WI38 (cell line): ENCODE results near the gene GNA15.

Source experiments
- H3K4me3 ChIP-seq: 2 replicates; pipeline ENCODE4 v1.5.1; 2011; ENCODE audit warnings: low read depth, mild to moderate bottlenecking, control low read depth, low read length
- TF ChIP-seq, protein P1 (sequence below): IDR thresholded peaks from 2 replicates; pipeline ENCODE4 v1.5.1; 2012; ENCODE audit warnings: low read depth, mild to moderate bottlenecking, control low read depth, low read length

The GNA15 gene

GRCh38 chr19:3208317-3209207, 72.7 kb downstream of the GNA15 start:
- TF ChIP-seq, protein P1, sequence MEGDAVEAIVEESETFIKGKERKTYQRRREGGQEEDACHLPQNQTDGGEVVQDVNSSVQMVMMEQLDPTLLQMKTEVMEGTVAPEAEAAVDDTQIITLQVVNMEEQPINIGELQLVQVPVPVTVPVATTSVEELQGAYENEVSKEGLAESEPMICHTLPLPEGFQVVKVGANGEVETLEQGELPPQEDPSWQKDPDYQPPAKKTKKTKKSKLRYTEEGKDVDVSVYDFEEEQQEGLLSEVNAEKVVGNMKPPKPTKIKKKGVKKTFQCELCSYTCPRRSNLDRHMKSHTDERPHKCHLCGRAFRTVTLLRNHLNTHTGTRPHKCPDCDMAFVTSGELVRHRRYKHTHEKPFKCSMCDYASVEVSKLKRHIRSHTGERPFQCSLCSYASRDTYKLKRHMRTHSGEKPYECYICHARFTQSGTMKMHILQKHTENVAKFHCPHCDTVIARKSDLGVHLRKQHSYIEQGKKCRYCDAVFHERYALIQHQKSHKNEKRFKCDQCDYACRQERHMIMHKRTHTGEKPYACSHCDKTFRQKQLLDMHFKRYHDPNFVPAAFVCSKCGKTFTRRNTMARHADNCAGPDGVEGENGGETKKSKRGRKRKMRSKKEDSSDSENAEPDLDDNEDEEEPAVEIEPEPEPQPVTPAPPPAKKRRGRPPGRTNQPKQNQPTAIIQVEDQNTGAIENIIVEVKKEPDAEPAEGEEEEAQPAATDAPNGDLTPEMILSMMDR: no peak
- no peak overlapping the region for H3K4me3 ChIP-seq

- TF ChIP-seq, protein P1: peak; percentile 67
- H3K4me3 ChIP-seq: no peak overlapping the region
Measured at GRCh38 chr19:3210347-3211017, 74.6 kb downstream of the GNA15 start.

- H3K4me3 ChIP-seq: no peak overlapping the region
- TF ChIP-seq, protein P1: no peak
Measured at GRCh38 chr19:3211191-3211590, 75.4 kb downstream of the GNA15 start.

GRCh38 chr19:3213159-3213558, 77.3 kb downstream of the GNA15 start:
- TF ChIP-seq, protein P1: no peak
- H3K4me3 ChIP-seq: no peak overlapping the region
